DMS 273 treated with DMSO at 0.1 percent for 48 hours (cell line): ENCODE results near the gene PLEKHA7.
"Not testable (repeated sequence)": the region's sequence is repeated elsewhere in the genome, so short reads cannot be mapped to it uniquely, and the experiment has no call there.

Experiments
- DNase-seq: peaks from one replicate; lab custom pipeline; 2025; lab: John Stamatoyannopoulos, UW

Gene PLEKHA7

GRCh38 chr11:16942342-16942741, 71.9 kb downstream of the PLEKHA7 start:
- DNase-seq = no peak

DNA sequence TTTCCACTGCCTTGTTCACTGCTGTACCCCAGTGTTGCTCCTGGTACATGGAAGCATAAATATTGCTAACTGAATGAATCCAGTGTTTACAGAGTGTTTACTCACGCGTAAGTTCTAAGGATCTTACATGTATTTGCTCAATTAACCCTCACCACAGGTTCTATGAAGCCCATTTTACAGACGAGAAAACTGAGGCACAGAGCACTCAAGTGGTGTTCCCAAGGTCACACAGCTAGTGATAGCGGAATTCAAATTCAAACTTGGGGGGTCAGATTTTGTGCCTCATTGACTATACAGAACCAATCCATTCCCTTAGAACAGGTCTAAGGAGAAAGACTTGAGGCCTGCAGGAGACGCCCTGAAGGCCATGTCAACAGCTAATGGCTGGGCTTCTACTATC, 72.3 kb downstream of the PLEKHA7 start:
- no peak for DNase-seq

DNA sequence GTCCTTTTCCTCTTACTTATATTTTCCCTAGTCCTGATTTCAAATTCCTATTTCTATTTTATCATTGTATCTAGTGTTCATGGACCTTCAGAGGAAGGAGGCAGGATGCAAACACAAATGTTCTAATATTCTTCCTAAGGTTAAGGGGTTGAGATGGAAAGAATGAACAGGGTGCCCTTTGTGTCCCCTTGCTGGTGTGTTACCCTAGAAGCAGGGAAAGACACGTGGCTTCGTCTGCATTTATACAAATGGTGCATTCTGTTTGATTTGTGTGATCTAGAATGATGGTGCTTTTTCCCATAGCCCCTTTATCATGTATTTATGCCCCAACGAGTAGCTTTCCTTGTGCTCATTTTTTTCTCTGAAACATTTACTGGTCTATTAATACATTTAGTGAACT, 76.2 kb downstream of the PLEKHA7 start:
- DNase-seq = no peak

- no peak for DNase-seq
Measured at GRCh38 chr11:16936643-16937042, 77.6 kb downstream of the PLEKHA7 start.

DNA sequence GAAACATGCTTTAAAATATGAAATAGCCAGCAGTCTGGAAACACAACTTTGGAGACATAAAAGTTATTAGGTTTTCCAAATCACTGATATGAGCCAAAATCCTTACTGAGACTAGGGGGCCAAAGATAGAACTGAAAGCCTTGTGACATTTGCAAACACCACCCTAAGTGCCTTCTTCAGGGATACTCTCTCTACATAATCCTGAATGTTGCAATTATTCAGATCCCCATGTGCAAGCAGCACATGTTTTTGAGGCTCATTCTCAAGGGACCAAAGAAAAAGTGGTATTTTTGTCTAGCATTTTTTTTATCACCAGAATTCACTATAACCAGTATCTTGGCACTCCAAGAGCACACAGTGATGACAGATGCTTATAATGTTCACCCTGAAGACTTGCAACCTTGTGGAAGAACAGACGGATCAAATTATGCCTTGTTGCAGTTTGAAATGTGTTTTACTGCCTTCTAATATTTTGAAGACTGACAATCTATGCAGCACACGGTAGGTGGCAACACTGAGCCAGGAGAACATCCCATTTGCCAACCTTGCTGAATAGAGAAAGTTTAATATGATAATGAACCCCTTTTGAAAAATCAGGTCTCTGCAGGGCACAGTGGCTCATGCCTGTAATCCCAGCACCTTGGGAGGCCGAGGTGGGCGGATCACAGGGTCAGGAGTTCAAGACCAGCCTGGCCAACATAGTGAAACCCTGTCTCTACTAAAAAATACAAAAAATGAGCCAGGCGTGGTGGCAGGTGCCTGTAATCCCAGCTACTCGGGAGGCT, 78.5 kb downstream of the PLEKHA7 start:
- no peak for DNase-seq

DNA sequence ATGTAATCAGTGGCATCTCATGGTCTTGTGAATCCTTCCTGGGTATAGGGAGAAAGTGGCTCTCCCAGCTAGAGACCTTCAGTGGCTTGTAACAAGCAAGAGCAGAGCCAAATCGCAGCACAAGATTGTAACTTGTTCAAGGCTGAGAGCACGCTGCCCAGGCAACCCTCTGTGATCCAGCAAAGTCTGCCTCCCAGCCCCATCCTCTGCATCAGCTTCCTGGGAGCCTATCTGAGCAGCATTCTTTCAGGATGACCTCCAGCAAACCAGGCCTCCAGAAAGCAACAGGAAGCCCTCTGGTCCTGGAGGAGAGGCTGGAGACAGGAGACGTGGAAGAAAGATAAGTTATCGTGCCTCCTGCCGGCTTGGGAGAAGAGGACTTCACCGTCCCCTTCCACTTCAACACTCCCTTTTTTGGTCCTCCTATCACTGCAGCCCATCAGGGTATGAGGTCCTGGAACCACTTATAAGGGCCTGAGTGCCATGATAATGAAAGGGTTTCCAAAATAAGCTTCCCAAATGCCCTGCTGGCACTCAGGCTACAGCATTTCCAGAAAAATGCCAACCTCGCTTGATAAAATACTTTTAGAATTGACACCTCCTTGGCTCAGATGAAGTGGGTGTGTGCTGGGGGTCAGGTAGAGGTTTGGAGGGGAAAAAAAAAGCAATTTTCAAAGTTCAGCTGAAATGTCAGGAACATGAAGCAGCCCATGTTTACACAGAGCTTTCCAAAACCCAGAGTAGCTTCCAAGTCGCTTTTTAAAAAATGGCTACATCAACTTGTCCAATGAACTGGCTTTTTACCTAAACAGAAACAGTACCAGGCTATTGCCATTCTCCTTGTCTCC, 80.2 kb downstream of the PLEKHA7 start:
- no peak for DNase-seq

- DNase-seq = no peak
Measured at GRCh38 chr11:16933291-16933690, 80.9 kb downstream of the PLEKHA7 start.

DNA sequence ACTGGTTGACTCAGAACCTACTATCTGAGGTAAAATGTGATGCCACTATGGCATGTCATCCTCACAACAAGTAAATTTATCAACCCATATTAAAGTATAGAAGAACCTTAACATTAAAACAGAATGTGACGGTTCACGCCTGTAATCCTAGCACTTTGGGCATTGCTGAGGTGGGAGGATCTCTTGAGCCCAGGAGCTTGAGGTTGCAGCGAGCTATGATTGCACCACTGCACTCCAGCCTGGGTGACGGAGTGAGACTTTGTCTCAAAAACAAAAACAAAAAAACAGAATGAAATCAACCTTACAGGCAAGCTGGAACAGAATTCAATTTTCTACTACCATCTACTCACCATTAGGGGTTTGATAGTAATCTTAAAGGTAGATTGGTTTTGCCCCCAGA, 86.2 kb downstream of the PLEKHA7 start:
- DNase-seq = no peak

DNA sequence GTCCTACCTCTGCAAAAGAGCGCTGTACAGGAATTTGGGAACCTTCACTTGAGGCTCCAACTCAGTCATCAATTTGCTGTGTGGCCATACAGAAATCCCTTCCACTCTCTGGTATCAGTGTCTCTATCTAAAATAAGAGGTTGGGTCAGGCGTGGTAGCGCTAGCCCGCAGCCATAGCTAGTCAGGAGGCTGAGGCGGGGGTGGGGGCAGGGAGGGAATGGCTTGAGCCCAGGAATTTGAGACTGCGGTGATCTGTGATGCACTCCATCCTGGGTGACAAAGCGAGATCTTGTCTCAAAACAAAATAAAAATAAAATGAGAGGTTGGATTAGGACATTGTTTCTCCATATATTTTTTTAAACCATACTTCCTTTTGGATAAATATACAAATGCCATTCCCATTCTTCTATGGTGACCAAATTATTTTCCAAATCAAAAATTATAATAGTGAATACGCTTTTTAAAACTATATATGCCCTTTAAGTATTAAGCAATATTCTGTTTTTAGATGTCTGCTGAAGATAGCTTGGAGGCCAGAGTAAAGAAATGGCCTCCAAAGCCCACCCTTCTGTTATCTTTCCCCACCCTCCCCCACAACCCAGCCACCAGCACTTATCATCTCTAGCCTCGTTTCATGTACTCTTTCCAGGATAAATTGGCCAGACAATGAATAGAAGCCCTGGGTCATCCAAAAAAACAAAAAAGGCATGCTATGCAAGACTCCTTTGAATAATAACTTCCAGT, 87.2 kb downstream of the PLEKHA7 start:
- no peak for DNase-seq

- DNase-seq = no peak
Measured at GRCh38 chr11:16925561-16926065, 88.6 kb downstream of the PLEKHA7 start.

DNA sequence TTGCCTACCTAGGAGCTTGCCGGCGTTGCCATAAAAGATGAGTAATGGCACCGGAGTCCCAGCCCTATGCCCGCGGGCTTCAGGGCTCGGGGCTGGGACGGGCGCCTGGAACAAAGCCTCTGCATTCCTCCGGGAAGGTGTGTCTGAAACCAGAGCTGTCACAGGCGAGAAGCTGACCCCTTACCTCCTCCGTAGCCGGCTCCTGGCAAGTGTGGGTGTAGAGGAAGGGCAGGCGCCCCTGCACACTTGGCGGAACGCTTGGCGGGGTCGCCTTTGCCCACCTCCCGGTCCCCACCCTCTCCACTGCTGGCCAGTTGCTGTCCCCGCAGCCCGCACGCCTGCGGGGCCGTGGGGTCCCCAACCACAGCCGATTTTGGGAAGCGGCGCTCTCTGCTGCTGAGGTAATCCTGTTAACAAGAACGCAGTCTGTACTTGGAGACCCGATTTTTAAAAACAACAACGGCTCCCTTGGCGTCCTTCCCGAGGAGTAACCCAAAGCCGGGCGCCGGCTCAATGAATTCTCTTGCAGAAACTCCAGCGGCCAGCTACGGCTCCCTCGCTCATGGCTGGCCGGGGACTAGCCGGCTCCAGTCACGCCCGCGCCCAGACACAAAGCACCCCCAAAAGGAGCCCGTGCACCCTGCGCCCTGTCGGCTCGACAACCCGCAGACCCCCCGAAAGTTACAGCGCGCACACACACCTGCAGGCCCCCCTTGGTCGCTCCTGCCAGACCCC, 89.2 kb downstream of the PLEKHA7 start:
- DNase-seq = no peak

DNA sequence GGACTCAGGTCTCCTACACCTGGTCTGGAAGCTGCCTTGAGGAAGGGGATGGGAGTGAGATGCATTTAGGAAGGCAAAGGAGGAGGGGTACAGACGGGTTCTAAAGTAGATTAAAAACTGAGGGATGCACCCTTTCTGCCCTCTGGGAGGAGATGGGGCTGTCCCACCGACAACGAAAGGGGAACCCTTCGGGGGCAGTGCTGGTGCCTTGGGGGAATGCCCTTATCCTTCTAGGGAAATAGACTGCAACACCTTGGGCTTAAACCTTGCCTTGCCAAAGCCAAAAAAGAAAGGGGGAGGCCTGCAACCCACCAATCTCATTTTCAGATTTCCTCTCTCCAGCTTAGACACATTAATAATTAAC, 89.8 kb downstream of the PLEKHA7 start:
- DNase-seq = no peak

GRCh38 chr11:16923987-16924386, 90.2 kb downstream of the PLEKHA7 start:
- no peak for DNase-seq

DNA sequence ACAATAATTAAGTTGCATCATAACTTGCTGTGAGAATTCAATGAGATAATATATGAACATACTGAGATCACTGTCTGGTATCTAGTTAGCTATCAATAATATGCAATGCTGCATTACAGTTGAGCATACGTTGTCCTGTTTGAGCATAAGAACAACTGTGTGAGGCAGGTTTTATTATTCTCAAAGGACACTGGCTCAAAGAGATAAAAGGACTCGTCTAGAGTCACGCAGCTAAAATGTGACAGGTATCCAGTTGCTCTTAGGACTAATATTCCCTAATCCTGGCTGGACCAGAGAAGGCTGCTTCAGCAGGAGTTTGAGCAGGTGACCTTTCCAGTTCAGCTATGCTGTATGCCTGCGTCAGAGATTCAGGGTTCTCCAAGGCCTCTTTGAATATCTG, 92.5 kb downstream of the PLEKHA7 start:
- no peak for DNase-seq

- no peak for DNase-seq
Measured at GRCh38 chr11:16921019-16921418, 93.2 kb downstream of the PLEKHA7 start.

DNA sequence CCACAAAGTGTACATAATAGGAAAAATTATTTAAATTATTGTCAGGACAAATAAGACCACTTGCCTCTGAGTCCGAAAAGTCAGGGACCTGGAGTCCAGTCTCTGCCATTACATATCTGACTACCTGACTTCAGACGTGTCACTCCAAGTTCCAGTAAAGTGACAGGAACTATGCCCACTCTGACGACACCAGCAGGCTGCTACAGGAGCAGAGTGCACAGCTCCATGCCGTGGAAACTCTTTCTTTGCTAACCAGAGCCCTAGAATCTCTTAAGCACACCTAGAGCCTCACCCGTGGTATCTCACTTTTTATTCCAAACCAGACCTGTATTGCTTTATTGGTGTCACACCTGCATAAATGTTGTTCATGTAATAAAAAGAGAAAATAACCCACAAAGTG, 93.7 kb downstream of the PLEKHA7 start:
- no peak for DNase-seq

- DNase-seq = not testable (repeated sequence)
Measured at GRCh38 chr11:16918543-16919182, 95.6 kb downstream of the PLEKHA7 start.

DNA sequence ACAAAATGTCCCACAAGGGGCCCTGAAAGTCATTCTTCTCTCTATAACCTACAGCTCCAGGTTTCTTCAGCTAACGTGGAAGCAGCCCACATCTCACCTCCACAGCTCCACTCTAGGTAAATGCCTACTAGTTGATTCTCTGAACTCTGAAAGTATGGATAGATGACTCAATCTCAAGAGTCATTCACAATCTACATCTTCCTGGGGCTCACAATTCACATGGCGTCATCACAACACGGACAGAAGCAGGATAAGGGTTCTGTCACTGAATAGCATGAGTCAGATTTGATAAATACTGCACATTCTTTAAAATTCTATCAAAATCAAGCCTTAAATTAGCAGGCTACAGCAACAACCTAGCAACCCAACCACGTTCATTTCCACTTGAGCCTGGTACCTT, 96.3 kb downstream of the PLEKHA7 start:
- DNase-seq = no peak

DNA sequence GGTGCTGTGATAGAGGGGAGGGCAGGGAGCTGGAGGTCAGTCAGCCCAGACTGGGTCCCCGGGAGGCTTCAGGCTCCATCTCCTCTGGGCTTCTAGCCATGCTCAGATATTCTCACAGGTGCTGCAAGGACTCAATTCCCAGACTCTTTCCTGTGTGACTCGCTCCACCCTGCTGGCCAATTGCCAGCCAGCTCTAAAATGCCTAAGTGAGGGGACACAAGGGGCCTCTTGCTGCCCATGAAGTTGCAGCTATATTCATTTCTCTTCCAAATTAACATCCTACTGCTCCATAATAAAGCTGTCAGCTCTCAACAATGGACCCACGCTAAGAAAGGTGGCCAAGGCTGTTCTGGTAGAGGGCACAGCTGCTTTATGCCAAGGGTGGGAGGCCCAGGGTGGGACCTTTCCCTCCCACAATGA, 101.5 kb downstream of the PLEKHA7 start:
- DNase-seq = no peak

DNA sequence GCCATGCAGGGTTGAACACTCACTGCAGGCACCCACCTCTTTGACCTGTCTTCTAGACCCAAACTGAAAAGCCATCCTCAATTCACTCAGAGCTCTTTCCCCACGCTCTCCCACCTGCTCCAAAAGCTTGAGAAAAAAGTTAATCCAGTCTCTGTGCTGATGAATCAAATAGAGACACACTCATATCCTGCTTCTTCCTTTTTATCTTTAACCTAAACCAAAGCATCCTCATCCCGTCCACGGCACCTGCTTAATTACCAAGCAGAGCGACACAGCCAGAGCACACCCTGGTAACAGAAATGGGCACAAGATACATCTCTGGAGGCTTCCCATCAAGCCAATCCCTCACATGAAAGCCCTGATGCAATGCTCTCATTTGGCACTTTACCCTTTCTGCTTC, 102.6 kb downstream of the PLEKHA7 start:
- DNase-seq = no peak

DNA sequence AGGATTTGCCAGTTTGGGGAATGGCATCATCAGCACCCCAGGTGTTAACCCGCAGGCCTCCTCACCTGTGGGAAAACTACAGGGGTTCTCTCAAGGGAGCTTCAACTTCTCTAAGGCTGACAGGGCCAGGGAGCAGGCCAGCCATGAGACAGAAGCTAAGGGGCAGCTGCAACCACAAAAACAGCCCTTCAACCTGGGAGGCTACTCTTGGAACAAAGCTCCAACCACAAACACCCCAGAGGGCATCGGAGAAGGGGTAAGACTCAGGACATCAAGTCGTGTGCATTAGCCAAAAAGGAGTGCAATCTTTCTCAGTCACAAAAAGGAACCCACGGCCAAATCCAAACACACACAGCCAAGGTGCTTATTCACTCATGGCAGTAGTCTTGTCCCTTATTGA, 103.0 kb downstream of the PLEKHA7 start:
- DNase-seq = no peak
